CD4-positive, alpha-beta T cell treated with Interleukin-15 for 4 hours (primary cell): ENCODE data around the gene S100A5.
A peak's percentile ranks its signal among the peaks of the same experiment; 100 is the strongest.
"Not testable (repeated sequence)": the region's sequence is repeated elsewhere in the genome, so short reads cannot be mapped to it uniquely, and the experiment has no call there.

Source experiments
- DNase-seq: peaks from one replicate; pipeline ENCODE4 v3.0.0-alpha.2; 2020; ENCODE audit warnings: low spot score

Gene S100A5

GRCh38 chr1:153566414-153567371 is 26.0 kb upstream of the S100A5 start:
- peak; percentile 95 for DNase-seq

GRCh38 chr1:153565529-153566374 is 25.0 kb upstream of the S100A5 start, which contains the start of gene S100A2:
S100A2 (minus strand) TSS chr1:153565844; CDS start chr1:153563877, 1,967 bp downstream.
- peak; percentile 63 for DNase-seq

GRCh38 chr1:153563991-153564390 is 23.3 kb upstream of the S100A5 start:
- DNase-seq, result no peak

- DNase-seq, result no peak
Observed at GRCh38 chr1:153563483-153563901, 22.8 kb upstream of the S100A5 start.

- DNase-seq, result not testable (repeated sequence)
Observed at GRCh38 chr1:153562021-153562420, 21.3 kb upstream of the S100A5 start.

- no peak for DNase-seq
Observed at GRCh38 chr1:153561466-153561985, 20.8 kb upstream of the S100A5 start.

- DNase-seq, result no peak
Observed at GRCh38 chr1:153560771-153561465, 20.2 kb upstream of the S100A5 start.

- DNase-seq, result no peak
Observed at GRCh38 chr1:153560241-153560640, 19.5 kb upstream of the S100A5 start.

- DNase-seq, result no peak
Observed at GRCh38 chr1:153557877-153558276, 17.1 kb upstream of the S100A5 start.

- no peak for DNase-seq
Observed at GRCh38 chr1:153556348-153556747, 15.6 kb upstream of the S100A5 start.

- no peak for DNase-seq
Observed at GRCh38 chr1:153553830-153554541, 13.3 kb upstream of the S100A5 start.

- no peak for DNase-seq
Observed at GRCh38 chr1:153553096-153553495, 12.4 kb upstream of the S100A5 start.

- no peak for DNase-seq
Observed at GRCh38 chr1:153552335-153552734, 11.6 kb upstream of the S100A5 start.

- no peak for DNase-seq
Observed at GRCh38 chr1:153550827-153551500, 10.2 kb upstream of the S100A5 start.

GRCh38 chr1:153550398-153550758 is 9.6 kb upstream of the S100A5 start:
- DNase-seq, result no peak

GRCh38 chr1:153549741-153550397 is 9.1 kb upstream of the S100A5 start:
- no peak for DNase-seq

GRCh38 chr1:153548722-153549688 is 8.3 kb upstream of the S100A5 start, which contains the start of gene S100A3:
S100A3 (minus strand) TSS chr1:153549258; CDS start chr1:153548485, 773 bp downstream.
- no peak for DNase-seq
